Caco-2 (cell line): Measurements from ENCODE around the gene EBNA1BP2. TPM values are rescaled to one million over a fixed set of nuclear protein-coding genes. Genes with fewer than 3 reads are reported as not detected.

Source experiments
- BruUV-seq: library from RNA; stranded (reverse); fragments of 400-500 nt; replicated peaks from 2 replicates; lab custom pipeline; 2021; lab: Mats Ljungman, UMichigan
- CTCF ChIA-PET: fragments of 300-600 bp; sonication (Branson Sonifier 250); formaldehyde crosslinking; loops from one replicate; lab custom pipeline; 2022; ENCODE audit warnings: antibody characterized with exemption; lab: Charles Lee
- POLR2A ChIA-PET: fragments of 300-600 bp; sonication (Branson Sonifier 250); formaldehyde crosslinking; loops from one replicate; lab custom pipeline; 2022; ENCODE audit warnings: antibody characterized with exemption; lab: Charles Lee
- DNase-seq, 2 experiments: peaks; one replicate each; pipeline versions ENCODE4 v3.0.0 to v3.0.0-alpha.2; 2020 to 2022
- H3K27me3 ChIP-seq: replicated peaks from 2 replicates; pipeline ENCODE4 v1.6.0; 2011; ENCODE audit warnings: low read length; ENCODE audit not compliant: control insufficient read depth, insufficient read depth
- H3K36me3 ChIP-seq: 2 replicates; pipeline ENCODE4 v1.5.1; 2011; ENCODE audit warnings: low read length; ENCODE audit not compliant: control insufficient read depth, insufficient read depth
- H3K4me1 ChIP-seq: fragments of 250-450 bp; sonication (Bioruptor Pico); 2 replicates; pipeline ENCODE4 v1.5.1; 2020; ENCODE audit warnings: mild to moderate bottlenecking
- H3K4me3 ChIP-seq: 2 replicates; pipeline ENCODE4 v1.5.1; 2011; ENCODE audit warnings: low read depth, mild to moderate bottlenecking, control low read depth, low read length
- H3K9me3 ChIP-seq: fragments of 250-450 bp; sonication (Bioruptor Pico); 2 replicates; pipeline ENCODE4 v1.5.1; 2020; ENCODE audit warnings: mild to moderate bottlenecking, moderate library complexity
- H3K27ac Mint-ChIP-seq: one replicate; pipeline ENCODE4 v1.8.0; 2022; ENCODE audit warnings: mixed read lengths; ENCODE audit not compliant: unreplicated experiment
- H3K27me3 Mint-ChIP-seq: one replicate; pipeline ENCODE4 v1.8.0; 2022; ENCODE audit warnings: mixed read lengths; ENCODE audit not compliant: insufficient read depth, unreplicated experiment
- H3K36me3 Mint-ChIP-seq: one replicate; pipeline ENCODE4 v1.8.0; 2022; ENCODE audit warnings: mild to moderate bottlenecking, mixed read lengths; ENCODE audit not compliant: insufficient read depth, unreplicated experiment
- H3K4me1 Mint-ChIP-seq: one replicate; pipeline ENCODE4 v1.8.0; 2022; ENCODE audit warnings: low read depth, mixed read lengths; ENCODE audit not compliant: unreplicated experiment
- H3K4me3 Mint-ChIP-seq: one replicate; pipeline ENCODE4 v1.8.0; 2022; ENCODE audit warnings: mild to moderate bottlenecking, moderate library complexity, mixed read lengths; ENCODE audit not compliant: unreplicated experiment
- H3K9me3 Mint-ChIP-seq: one replicate; pipeline ENCODE4 v1.8.0; 2022; ENCODE audit warnings: mixed read lengths; ENCODE audit not compliant: unreplicated experiment
- CTCF ChIP-seq, 2 experiments: fragments of 200-600 bp in 1 of 2; IDR thresholded peaks; 1 replicate in 1 of 2; 2 replicates in 1 of 2; pipeline versions ENCODE4 v1.5.1 to v1.8.0; 2011 to 2022; ENCODE audit warnings: antibody characterized with exemption in 1 of 2, control low read depth in 1 of 2, inconsistent platforms in 1 of 2, low read depth in 1 of 2, low read length in 1 of 2, mild to moderate bottlenecking in 1 of 2, moderate library complexity in 1 of 2; ENCODE audit not compliant: insufficient read depth in 1 of 2, severe bottlenecking in 1 of 2, unreplicated experiment in 1 of 2
- intact Hi-C: fragments of 100-400 bp; cut with micrococcal nuclease; formaldehyde crosslinking; loops from one replicate; pipeline ENCODE4 v1.10.0; 2022; ENCODE audit not compliant: unreplicated experiment
- total RNA-seq: library from RNA; stranded (reverse); gene quantifications from 2 replicates; pipeline ENCODE4 v1.2.3, GENCODE V29; 2022

Gene EBNA1BP2
- total RNA-seq, 1 experiment from 2014 or later = 56.3 TPM

GRCh38 chr1:43134068-43134467 lies 38.0 kb downstream of the EBNA1BP2 start:
- Mint-ChIP-seq H3K9me3 (peaks cover 9% of the 10 kb centered on the region), H3K27ac (no peak overlapping the region), H3K4me1 (peaks cover 10% of the 10 kb centered on the region), H3K4me3 (no peak overlapping the region), H3K36me3 (no peaks in the 10 kb centered on the region), H3K27me3 (no peaks in the 10 kb centered on the region)
- no peak overlapping the region for H3K4me3 ChIP-seq
- peak in 1 of 2 experiments; percentile 47 for DNase-seq
- no peak for TF ChIP-seq CTCF (IDR thresholded peaks at IDR 0.05; ENCODE audit: insufficient read depth in 1 of 2, low read depth in 1 of 2, low read length in 1 of 2, severe bottlenecking in 1 of 2, unreplicated experiment in 1 of 2)
- ChIA-PET POLR2A (interaction anchor here (0.6 kb wide), 1 partner anchor 224 kb away, joined by 4 read pairs; no protein-coding TSS in a partner anchor), CTCF (no interaction called here)
- peaks cover 9% of the 10 kb centered on the region for H3K4me1 ChIP-seq
- H3K27me3 ChIP-seq = no peaks in the 10 kb centered on the region
- H3K36me3 ChIP-seq = no peaks in the 10 kb centered on the region
- intact Hi-C loops = loop anchor here (2.0 kb wide), 1 partner anchor 13 kb away; no protein-coding TSS in a partner anchor
- peaks cover 11% of the 10 kb centered on the region; the same call in 1 of the 2 replicates for H3K9me3 ChIP-seq
- BruUV-seq = no TSS peak

GRCh38 chr1:43129426-43129825 lies 42.7 kb downstream of the EBNA1BP2 start:
- H3K4me1 ChIP-seq = peaks cover 8% of the 10 kb centered on the region
- Mint-ChIP-seq H3K27me3 (no peaks in the 10 kb centered on the region), H3K27ac (no peak overlapping the region), H3K36me3 (no peaks in the 10 kb centered on the region), H3K4me1 (peaks cover 9% of the 10 kb centered on the region), H3K4me3 (no peak overlapping the region), H3K9me3 (peaks cover 9% of the 10 kb centered on the region)
- H3K36me3 ChIP-seq = no peaks in the 10 kb centered on the region
- TF ChIP-seq CTCF (IDR thresholded peaks at IDR 0.05; ENCODE audit: insufficient read depth in 1 of 2, low read depth in 1 of 2, low read length in 1 of 2, severe bottlenecking in 1 of 2, unreplicated experiment in 1 of 2) = no peak
- intact Hi-C loops = no loop called here
- BruUV-seq = no TSS peak
- H3K9me3 ChIP-seq = peaks cover 5% of the 10 kb centered on the region; the same call in 1 of the 2 replicates
- CTCF ChIA-PET = no interaction called here
- no peaks in the 10 kb centered on the region for H3K27me3 ChIP-seq
- no peak overlapping the region for H3K4me3 ChIP-seq
- DNase-seq = no peak
- POLR2A ChIA-PET = no interaction called here

GRCh38 chr1:43128816-43129215 lies 43.3 kb downstream of the EBNA1BP2 start:
- no peaks in the 10 kb centered on the region for H3K27me3 Mint-ChIP-seq
- intact Hi-C loops = no loop called here
- ChIA-PET POLR2A (no interaction called here), CTCF (no interaction called here)
- H3K4me1 ChIP-seq = peaks cover 2% of the 10 kb centered on the region
- no peaks in the 10 kb centered on the region for H3K36me3 ChIP-seq
- peaks cover 5% of the 10 kb centered on the region for H3K9me3 Mint-ChIP-seq
- DNase-seq = no peak
- no peak overlapping the region for H3K27ac Mint-ChIP-seq
- TF ChIP-seq CTCF (IDR thresholded peaks at IDR 0.05; ENCODE audit: insufficient read depth in 1 of 2, low read depth in 1 of 2, low read length in 1 of 2, severe bottlenecking in 1 of 2, unreplicated experiment in 1 of 2) = no peak
- BruUV-seq = no TSS peak
- H3K4me1 Mint-ChIP-seq = peaks cover 3% of the 10 kb centered on the region
- no peak overlapping the region for H3K4me3 Mint-ChIP-seq
- 0 out of 2 replicates have a peak, but pooled peaks cover 1% of the 10 kb centered on the region for H3K9me3 ChIP-seq
- no peak overlapping the region for H3K4me3 ChIP-seq
- H3K27me3 ChIP-seq = no peaks in the 10 kb centered on the region
- H3K36me3 Mint-ChIP-seq = no peaks in the 10 kb centered on the region
